Tibial artery (tissue), 4 donors: ENCODE results near the gene MYL3.
A peak's percentile ranks its signal among the peaks of the same experiment; 100 is the strongest.

ENCODE experiments used
- DNase-seq, 2 donors: peaks; one replicate each; pipeline ENCODE4 v3.0.0-alpha.2; 2019
- H3K27ac ChIP-seq, 2 donors: fragments of 200-600 bp; sonication (generic) in 1 of 2; 1 replicate in 1 of 2; 2 replicates in 1 of 2; pipeline ENCODE4 v1.5.1; 2018 to 2019; ENCODE audit warnings: mild to moderate bottlenecking in 1 of 2
- H3K27me3 ChIP-seq, 2 donors: fragments of 200-600 bp; sonication (generic) in 1 of 2; one replicate each; pipeline versions ENCODE4 v1.5.1 to v1.6.0; 2016 to 2019
- H3K36me3 ChIP-seq, 3 donors: fragments of 200-600 bp; sonication (generic) in 2 of 3; one replicate each; pipeline ENCODE4 v1.5.1; 2016 to 2019; ENCODE audit warnings: mild to moderate bottlenecking in 2 of 3
- H3K4me1 ChIP-seq, 4 donors: fragments of 200-600 bp; sonication (generic) in 2 of 4; 1 replicate in 3 of 4; 2 replicates in 1 of 4; pipeline ENCODE4 v1.5.1; 2016 to 2019
- H3K4me3 ChIP-seq, 2 donors: fragments of 200-600 bp; sonication (generic) in 1 of 2; 1 replicate in 1 of 2; 2 replicates in 1 of 2; pipeline ENCODE4 v1.5.1; 2018 to 2019; ENCODE audit warnings: mild to moderate bottlenecking in 2 of 2
- H3K9me3 ChIP-seq, 3 donors: fragments of 200-600 bp; sonication (generic) in 1 of 3; one replicate each; pipeline ENCODE4 v1.5.1; 2016 to 2019
- intact Hi-C: fragments of 100-400 bp; cut with DNase I; formaldehyde crosslinking; loops from one replicate; pipeline ENCODE4 v1.15.0; 2023; ENCODE audit warnings: low total_unique reads
- TF ChIP-seq, protein P1 (sequence below), 2 experiments: fragments of 200-600 bp in 1 of 2; fragments of 450-650 bp in 1 of 2; IDR thresholded peaks; one replicate each; pipeline ENCODE4 v1.5.1; 2017 to 2019; ENCODE audit warnings: antibody characterized with exemption in 2 of 2, mild to moderate bottlenecking in 1 of 2, moderate library complexity in 1 of 2

MYL3 gene

DNA sequence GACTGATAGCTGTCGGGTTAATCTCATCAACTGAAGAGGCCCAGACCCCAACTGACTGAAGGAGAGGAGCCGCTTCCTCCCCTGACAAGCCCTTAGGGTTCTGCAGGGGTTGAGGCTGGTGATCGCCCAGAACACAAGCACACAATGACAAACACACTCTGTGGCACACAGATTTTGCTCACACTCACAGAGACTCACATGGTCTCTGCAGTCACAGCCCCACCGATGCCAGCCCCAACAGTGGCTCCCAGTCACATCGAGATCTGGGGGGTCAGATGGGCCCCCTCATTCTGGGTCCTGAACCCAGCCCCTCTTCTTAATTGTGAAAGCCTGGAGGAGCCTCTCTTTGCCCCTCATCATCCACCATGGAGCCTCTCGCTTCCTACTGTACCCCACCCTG, 31.0 kb upstream of the MYL3 start:
- H3K27ac ChIP-seq: no peak overlapping the region

DNA sequence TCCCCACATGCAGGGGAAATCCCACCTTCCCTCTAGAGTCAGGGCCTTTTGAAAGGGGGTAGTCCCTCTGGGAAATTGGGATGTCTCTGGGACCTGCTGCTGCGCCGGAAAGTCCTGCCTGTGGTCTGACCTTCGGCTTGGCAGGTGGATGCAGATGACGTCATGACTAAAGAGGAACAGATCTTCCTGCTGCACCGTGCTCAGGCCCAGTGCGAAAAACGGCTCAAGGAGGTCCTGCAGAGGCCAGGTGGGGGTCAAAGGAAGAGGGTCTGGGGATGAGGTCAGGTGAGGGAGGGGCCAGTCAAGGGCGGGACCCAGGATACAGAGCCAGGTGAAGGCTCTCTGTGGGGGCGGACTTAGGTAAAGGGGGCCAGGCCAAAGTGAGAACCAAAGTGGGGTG, 30.5 kb upstream of the MYL3 start:
- Histone ChIP-seq H3K36me3 (no peaks in the 10 kb centered on the region), H3K4me1 (peaks cover 0 to 52% (median 38%) of the 10 kb centered on the region in 4 donors), H3K27ac (peak overlapping the region; percentile 72 to 77), H3K27me3 (no peaks in the 10 kb centered on the region), H3K9me3 (no peaks in the 10 kb centered on the region), H3K4me3 (no peak overlapping the region)
- TF ChIP-seq, protein P1, sequence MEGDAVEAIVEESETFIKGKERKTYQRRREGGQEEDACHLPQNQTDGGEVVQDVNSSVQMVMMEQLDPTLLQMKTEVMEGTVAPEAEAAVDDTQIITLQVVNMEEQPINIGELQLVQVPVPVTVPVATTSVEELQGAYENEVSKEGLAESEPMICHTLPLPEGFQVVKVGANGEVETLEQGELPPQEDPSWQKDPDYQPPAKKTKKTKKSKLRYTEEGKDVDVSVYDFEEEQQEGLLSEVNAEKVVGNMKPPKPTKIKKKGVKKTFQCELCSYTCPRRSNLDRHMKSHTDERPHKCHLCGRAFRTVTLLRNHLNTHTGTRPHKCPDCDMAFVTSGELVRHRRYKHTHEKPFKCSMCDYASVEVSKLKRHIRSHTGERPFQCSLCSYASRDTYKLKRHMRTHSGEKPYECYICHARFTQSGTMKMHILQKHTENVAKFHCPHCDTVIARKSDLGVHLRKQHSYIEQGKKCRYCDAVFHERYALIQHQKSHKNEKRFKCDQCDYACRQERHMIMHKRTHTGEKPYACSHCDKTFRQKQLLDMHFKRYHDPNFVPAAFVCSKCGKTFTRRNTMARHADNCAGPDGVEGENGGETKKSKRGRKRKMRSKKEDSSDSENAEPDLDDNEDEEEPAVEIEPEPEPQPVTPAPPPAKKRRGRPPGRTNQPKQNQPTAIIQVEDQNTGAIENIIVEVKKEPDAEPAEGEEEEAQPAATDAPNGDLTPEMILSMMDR (IDR thresholded peaks at IDR 0.05): no peak
- DNase-seq: peak in 1 of 2 donors; percentile 60
- intact Hi-C loops: loop anchor here (2.0 kb wide), 1 partner anchor 27 kb away; no protein-coding TSS in a partner anchor

More for the DNA sequence above, 31.0 kb upstream of the MYL3 start:
- Histone ChIP-seq H3K4me1 (peaks cover 0 to 53% (median 41%) of the 10 kb centered on the region in 4 donors), H3K36me3 (no peaks in the 10 kb centered on the region), H3K27me3 (no peaks in the 10 kb centered on the region), H3K9me3 (no peaks in the 10 kb centered on the region), H3K4me3 (no peak overlapping the region)
- intact Hi-C loops: loop anchor here (2.0 kb wide), 1 partner anchor 27 kb away; no protein-coding TSS in a partner anchor
- peak in 1 of 2 donors; percentile 59 for DNase-seq
- TF ChIP-seq, protein P1 (IDR thresholded peaks at IDR 0.05): no peak

DNA sequence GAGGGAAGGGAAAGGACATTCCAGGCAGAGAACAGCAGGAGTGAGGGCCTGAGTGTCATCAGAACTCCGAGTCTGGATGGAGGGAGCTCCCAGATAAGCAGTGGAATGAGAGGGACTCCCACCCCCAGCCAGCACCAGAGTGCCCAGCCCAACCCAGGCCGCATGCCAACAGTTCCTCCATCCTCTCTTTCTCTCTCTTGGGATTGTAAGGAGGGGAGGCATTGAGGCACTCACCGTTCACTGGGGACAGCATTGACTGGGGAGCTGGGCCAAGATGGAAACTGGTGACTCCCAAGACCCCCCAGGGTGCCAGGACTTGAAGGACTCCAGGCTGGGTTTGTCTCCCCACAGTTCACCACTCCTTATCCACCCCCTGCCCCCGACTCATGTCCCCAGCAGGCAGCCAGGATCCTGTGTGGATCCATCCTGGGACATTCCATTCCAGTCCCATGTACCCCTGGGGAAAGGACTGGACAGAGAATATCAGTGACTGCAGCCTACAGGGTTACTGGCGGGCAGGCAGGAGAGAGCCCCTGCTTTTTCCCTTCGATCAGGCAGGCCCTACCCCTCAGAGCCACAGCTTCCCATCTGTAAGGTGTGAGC, 30.0 kb upstream of the MYL3 start:
- peak in 1 of 2 donors; percentile 83 for DNase-seq
- peak overlapping the region; percentile 39 to 51 for H3K4me3 ChIP-seq

DNA sequence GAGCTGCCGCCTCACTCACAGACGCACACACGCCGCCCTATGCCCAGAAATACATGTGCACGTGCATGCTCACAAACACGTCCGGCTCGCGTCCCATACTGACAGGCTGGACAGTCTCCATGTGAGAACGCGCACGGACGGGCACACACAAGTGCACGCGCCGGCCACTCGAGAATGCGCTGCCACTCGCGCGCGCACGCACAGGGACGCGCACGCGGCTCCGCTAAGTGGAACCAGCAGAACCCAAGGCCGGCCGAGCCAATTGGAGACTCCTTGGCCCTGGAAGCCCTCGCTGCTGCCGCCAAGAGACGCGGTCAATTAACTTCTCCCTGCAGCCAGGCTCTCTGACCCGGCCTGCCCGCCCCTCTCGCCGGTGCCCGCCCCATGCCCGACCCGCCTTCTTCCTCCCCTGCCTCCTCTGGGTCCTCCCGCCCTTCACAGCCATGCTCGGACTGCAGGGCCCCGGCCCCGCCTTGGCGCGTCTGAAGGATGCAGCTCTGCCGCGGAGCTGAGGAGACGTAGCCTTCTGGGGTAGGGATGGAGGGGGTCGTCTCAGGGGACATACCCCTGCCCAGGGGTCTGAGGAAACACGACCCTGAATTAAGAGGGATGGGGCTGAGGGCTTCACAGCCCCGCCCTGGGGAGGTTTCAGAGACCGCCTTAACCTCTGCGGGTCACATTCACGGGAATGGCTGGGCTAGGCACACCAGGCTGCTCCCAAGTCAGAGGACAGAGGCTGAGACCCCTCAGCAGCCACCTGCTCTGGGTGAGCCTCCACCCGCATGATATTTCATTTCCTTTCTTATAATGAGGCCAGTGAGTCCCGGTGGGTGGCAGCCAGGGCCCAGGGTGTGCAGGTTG, 29.3 kb upstream of the MYL3 start:
- DNase-seq: peak; percentile 87 to 95
- Histone ChIP-seq H3K4me1 (peaks cover 0 to 42% (median 31%) of the 10 kb centered on the region in 4 donors), H3K36me3 (no peaks in the 10 kb centered on the region), H3K27me3 (no peaks in the 10 kb centered on the region), H3K9me3 (no peaks in the 10 kb centered on the region), H3K4me3 (peak overlapping the region; percentile 39 to 51), H3K27ac (peak overlapping the region; percentile 72 to 77)
- intact Hi-C loops: no loop called here
- TF ChIP-seq, protein P1 (IDR thresholded peaks at IDR 0.05): no peak

More for the DNA sequence above, 30.0 kb upstream of the MYL3 start:
- intact Hi-C loops: no loop called here
- Histone ChIP-seq H3K4me1 (peaks cover 0 to 47% (median 34%) of the 10 kb centered on the region in 4 donors), H3K9me3 (no peaks in the 10 kb centered on the region), H3K27me3 (no peaks in the 10 kb centered on the region), H3K36me3 (no peaks in the 10 kb centered on the region), H3K27ac (peak overlapping the region; percentile 72 to 77)
- TF ChIP-seq, protein P1 (IDR thresholded peaks at IDR 0.05): no peak

DNA sequence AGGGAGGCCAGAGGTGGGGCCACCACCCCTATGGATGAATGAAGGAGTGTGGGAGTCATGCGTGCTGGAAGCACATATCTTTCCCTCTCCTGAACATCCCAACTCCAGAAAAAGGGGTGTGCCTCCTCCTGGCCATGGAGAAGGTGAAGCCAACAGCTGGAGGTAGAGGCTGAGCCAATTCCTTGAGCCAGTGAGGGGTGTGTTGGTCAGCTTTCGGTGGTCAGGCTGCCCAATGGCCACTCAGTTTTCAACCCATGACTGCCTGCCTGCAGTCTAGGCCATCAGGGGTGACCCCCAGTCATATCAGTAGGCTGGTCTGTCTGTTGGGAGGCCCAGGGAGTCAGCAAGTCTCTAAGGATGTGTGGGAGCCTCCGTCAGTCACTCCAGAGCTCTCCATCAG, 27.9 kb upstream of the MYL3 start:
- no peaks in the 10 kb centered on the region for H3K9me3 ChIP-seq
- no peak overlapping the region for H3K4me3 ChIP-seq
- intact Hi-C loops: no loop called here
- peaks cover 0 to 42% (median 31%) of the 10 kb centered on the region in 4 donors for H3K4me1 ChIP-seq
- no peaks in the 10 kb centered on the region for H3K27me3 ChIP-seq
- TF ChIP-seq, protein P1 (IDR thresholded peaks at IDR 0.05): no peak
- H3K36me3 ChIP-seq: no peaks in the 10 kb centered on the region
- no peak for DNase-seq
- H3K27ac ChIP-seq: peak overlapping the region; percentile 72 to 77
